SK-N-SH (cell line): ENCODE data around the gene SAMD4A. TPM values are rescaled to one million over a fixed set of nuclear protein-coding genes. Genes with fewer than 3 reads are reported as not detected.

Source experiments
- CTCF ChIA-PET: fragments of 300-600, 350-600 bp; formaldehyde crosslinking; extraction: SDS; loops from one replicate; lab custom pipeline; 2021; lab: Yijun Ruan, JAX
- POLR2A ChIA-PET: fragments of 350-600 bp; sonication (Branson Sonifier 250); formaldehyde crosslinking; extraction: SDS; loops from one replicate; lab custom pipeline; 2020; ENCODE audit warnings: antibody characterized with exemption, inconsistent platforms; lab: Yijun Ruan, JAX
- DNase-seq: peaks from one replicate; pipeline ENCODE4 v3.0.0; 2012
- H2AFZ ChIP-seq: fragments of 200-600 bp; sonication (generic); 2 replicates; pipeline ENCODE4 v1.8.1; 2016; ENCODE audit warnings: antibody characterized with exemption, mild to moderate bottlenecking, low read depth
- H3F3A ChIP-seq: fragments of 200-600 bp; sonication (generic); replicated peaks from 2 replicates; pipeline ENCODE3; 2016; ENCODE audit warnings: antibody characterized with exemption, mild to moderate bottlenecking; ENCODE audit not compliant: insufficient read depth
- H3K27ac ChIP-seq, 2 experiments: fragments of 200-500 bp in 1 of 2; fragments of 200-600 bp in 1 of 2; sonication (Bioruptor generic) in 1 of 2; sonication (generic), shearing (Covaris generic) in 1 of 2; 2 replicates each; pipeline versions ENCODE4 v1.5.1 to v1.6.1; 2014 to 2016; ENCODE audit warnings: low read depth in 2 of 2, inconsistent platforms in 1 of 2, low read length in 1 of 2, mild to moderate bottlenecking in 1 of 2, mixed read lengths in 1 of 2
- H3K27me3 ChIP-seq: fragments of 200-600 bp; sonication (generic), shearing (Covaris generic); 2 replicates; pipeline ENCODE4 v1.6.1; 2016; ENCODE audit warnings: mixed run types; ENCODE audit not compliant: insufficient read depth
- H3K36me3 ChIP-seq, 2 experiments: fragments of 200-500 bp in 1 of 2; fragments of 200-600 bp in 1 of 2; sonication (Bioruptor generic) in 1 of 2; sonication (generic) in 1 of 2; replicated peaks in 1 of 2; 2 replicates each; pipeline versions ENCODE3 to v1.5.1; 2014 to 2016; ENCODE audit warnings: low read length in 1 of 2, mild to moderate bottlenecking in 1 of 2; ENCODE audit not compliant: insufficient read depth in 2 of 2, control insufficient read depth in 1 of 2
- H3K4me1 ChIP-seq, 2 experiments: fragments of 200-500 bp in 1 of 2; fragments of 200-600 bp in 1 of 2; sonication (Bioruptor generic) in 1 of 2; sonication (generic), shearing (Covaris generic) in 1 of 2; 2 replicates each; pipeline versions ENCODE4 v1.5.1 to v1.6.1; 2014 to 2016; ENCODE audit warnings: low read depth in 1 of 2, low read length in 1 of 2, mixed run types in 1 of 2; ENCODE audit not compliant: insufficient read depth in 2 of 2, control insufficient read depth in 1 of 2
- H3K4me2 ChIP-seq: fragments of 200-600 bp; sonication (generic), shearing (Covaris generic); 2 replicates; pipeline ENCODE4 v1.6.1; 2017; ENCODE audit warnings: mixed run types
- H3K4me3 ChIP-seq, 2 experiments: fragments of 200-500 bp in 1 of 2; fragments of 200-600 bp in 1 of 2; sonication (Bioruptor generic) in 1 of 2; sonication (generic), shearing (Covaris generic) in 1 of 2; 2 replicates each; pipeline versions ENCODE4 v1.5.1 to v1.8.1; 2014 to 2016; ENCODE audit warnings: low read depth in 2 of 2, inconsistent platforms in 1 of 2, low read length in 1 of 2, mild to moderate bottlenecking in 1 of 2, mixed read lengths in 1 of 2, moderate library complexity in 1 of 2
- H3K79me2 ChIP-seq: fragments of 200-600 bp; sonication (generic); 2 replicates; pipeline ENCODE4 v1.8.1; 2017; ENCODE audit warnings: mild to moderate bottlenecking; ENCODE audit not compliant: insufficient read depth
- H3K9ac ChIP-seq: fragments of 200-600 bp; sonication (generic); 2 replicates; pipeline ENCODE4 v1.6.1; 2017; ENCODE audit warnings: mixed run types
- H3K9me2 ChIP-seq: fragments of 200-600 bp; sonication (generic); 2 replicates; pipeline ENCODE4 v1.6.1; 2017; ENCODE audit warnings: mixed run types
- H3K9me3 ChIP-seq: fragments of 200-600 bp; sonication (generic); 2 replicates; pipeline ENCODE4 v1.6.1; 2017; ENCODE audit warnings: mixed run types, mild to moderate bottlenecking, moderate library complexity
- H4K20me1 ChIP-seq: fragments of 200-600 bp; sonication (generic); 2 replicates; pipeline ENCODE4 v1.6.1; 2017; ENCODE audit warnings: mild to moderate bottlenecking, mixed run types; ENCODE audit not compliant: insufficient read depth
- FOSL2 ChIP-seq: IDR thresholded peaks from 2 replicates; pipeline ENCODE4 v1.4.0; 2012; ENCODE audit warnings: low read depth, mild to moderate bottlenecking, moderate library complexity, borderline replicate concordance
- FOXJ3 ChIP-seq: sonication (generic); formaldehyde crosslinking; IDR thresholded peaks from 2 replicates; pipeline ENCODE4 v1.5.1; 2020; ENCODE audit warnings: mild to moderate bottlenecking, missing genetic modification reagents
- GABPA ChIP-seq: IDR thresholded peaks from 2 replicates; pipeline ENCODE4 v1.4.0; 2012; ENCODE audit warnings: low read depth, mild to moderate bottlenecking
- NFIC ChIP-seq: IDR thresholded peaks from 2 replicates; pipeline ENCODE4 v1.4.0; 2012; ENCODE audit warnings: borderline replicate concordance
- POLR2AphosphoS5 ChIP-seq: IDR thresholded peaks from 2 replicates; pipeline ENCODE4 v1.6.1; 2012; ENCODE audit warnings: low read depth, low read length
- RAD21 ChIP-seq: IDR thresholded peaks from 2 replicates; pipeline ENCODE4 v1.6.1; 2012; ENCODE audit warnings: mild to moderate bottlenecking, low read length
- SMC3 ChIP-seq: IDR thresholded peaks from 2 replicates; pipeline ENCODE4 v1.6.1; 2012; ENCODE audit warnings: low read depth, low read length, improper control_type of control experiment
- WGBS: methylation state at CpG from one replicate; pipeline ENCODE4 v1.1.6; 2017; ENCODE audit warnings: low lambda C conversion rate; 5-methylcytosine and 5-hydroxymethylcytosine counted together
- polyA plus RNA-seq, 3 experiments: library from polyadenylated mRNA; depleted of rRNA; stranded (reverse); fragments of >200 nt; gene quantifications; 2 replicates each; pipeline ENCODE4 v1.2.3, GENCODE V29; 2012
- TF ChIP-seq, protein P1 (sequence below): IDR thresholded peaks from 2 replicates; pipeline ENCODE4; 2012
- TF ChIP-seq, protein P2 (sequence below): IDR thresholded peaks from 2 replicates; pipeline ENCODE4 v1.4.0; 2012; ENCODE audit warnings: low read depth, borderline replicate concordance
- TF ChIP-seq, protein P3 (sequence below): IDR thresholded peaks from 2 replicates; pipeline ENCODE4 v1.4.0; 2012; ENCODE audit warnings: low read depth

SAMD4A gene
- polyA plus RNA-seq, 1 of the 3 experiments (the other 2 are of a cell fraction) = 5.0 TPM

DNA sequence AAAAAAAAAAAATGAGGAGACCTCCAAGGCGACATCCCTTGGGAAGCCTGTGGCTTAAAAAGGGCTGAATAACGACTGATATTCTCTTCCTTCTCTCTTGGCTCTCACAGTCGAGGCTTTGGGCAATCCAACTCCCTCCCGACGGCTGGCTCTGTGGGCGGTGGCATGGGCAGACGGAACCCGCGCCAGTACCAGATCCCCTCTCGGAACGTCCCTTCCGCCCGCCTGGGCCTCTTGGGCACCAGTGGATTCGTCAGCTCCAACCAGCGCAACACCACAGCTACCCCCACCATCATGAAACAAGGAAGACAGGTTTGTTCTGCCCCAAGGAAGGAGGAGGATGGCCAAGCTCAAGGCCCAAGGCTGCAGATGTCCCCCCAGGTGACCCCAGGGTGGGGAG lies 207.9 kb downstream of the SAMD4A start:
- Histone ChIP-seq H3K4me2 (no peak overlapping the region), H4K20me1 (no peaks in the 10 kb centered on the region; the same call in 1 of the 2 replicates), H3K27me3 (no peaks in the 10 kb centered on the region), H3K4me3 (no peak overlapping the region), H3K9me2 (no peaks in the 10 kb centered on the region), H3F3A (peaks cover 48% of the 10 kb centered on the region), H3K4me1 (peaks cover 17 to 50% of the 10 kb centered on the region in 2 experiments), H3K9me3 (no peaks in the 10 kb centered on the region), H3K79me2 (peaks cover 11% of the 10 kb centered on the region; the same call in 1 of the 2 replicates), H3K36me3 (peaks cover 21 to 27% of the 10 kb centered on the region in 2 experiments), H2AFZ (no peak overlapping the region), H3K27ac (peak overlapping the region in 1 of 2 experiments; percentile 77; a peak in 1 of 4 replicates), H3K9ac (no peak overlapping the region)
- ChIA-PET CTCF (interaction anchor here (0.7 to 6.2 kb wide), 20 partner anchors 11 to 291 kb away, joined by 3 to 171 read pairs (median 10); partner anchors contain the start of gene SAMD4A), POLR2A (no interaction called here)
- WGBS = 95% methylated on average over 15 of the region's 15 CpGs
- TF ChIP-seq, protein P1, sequence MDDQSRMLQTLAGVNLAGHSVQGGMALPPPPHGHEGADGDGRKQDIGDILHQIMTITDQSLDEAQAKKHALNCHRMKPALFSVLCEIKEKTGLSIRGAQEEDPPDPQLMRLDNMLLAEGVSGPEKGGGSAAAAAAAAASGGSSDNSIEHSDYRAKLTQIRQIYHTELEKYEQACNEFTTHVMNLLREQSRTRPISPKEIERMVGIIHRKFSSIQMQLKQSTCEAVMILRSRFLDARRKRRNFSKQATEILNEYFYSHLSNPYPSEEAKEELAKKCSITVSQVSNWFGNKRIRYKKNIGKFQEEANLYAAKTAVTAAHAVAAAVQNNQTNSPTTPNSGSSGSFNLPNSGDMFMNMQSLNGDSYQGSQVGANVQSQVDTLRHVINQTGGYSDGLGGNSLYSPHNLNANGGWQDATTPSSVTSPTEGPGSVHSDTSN = no peak
- no peak for TF ChIP-seq RAD21
- TF ChIP-seq FOXJ3 (CRISPR knock-in tag) = no peak
- TF ChIP-seq, protein P2, sequence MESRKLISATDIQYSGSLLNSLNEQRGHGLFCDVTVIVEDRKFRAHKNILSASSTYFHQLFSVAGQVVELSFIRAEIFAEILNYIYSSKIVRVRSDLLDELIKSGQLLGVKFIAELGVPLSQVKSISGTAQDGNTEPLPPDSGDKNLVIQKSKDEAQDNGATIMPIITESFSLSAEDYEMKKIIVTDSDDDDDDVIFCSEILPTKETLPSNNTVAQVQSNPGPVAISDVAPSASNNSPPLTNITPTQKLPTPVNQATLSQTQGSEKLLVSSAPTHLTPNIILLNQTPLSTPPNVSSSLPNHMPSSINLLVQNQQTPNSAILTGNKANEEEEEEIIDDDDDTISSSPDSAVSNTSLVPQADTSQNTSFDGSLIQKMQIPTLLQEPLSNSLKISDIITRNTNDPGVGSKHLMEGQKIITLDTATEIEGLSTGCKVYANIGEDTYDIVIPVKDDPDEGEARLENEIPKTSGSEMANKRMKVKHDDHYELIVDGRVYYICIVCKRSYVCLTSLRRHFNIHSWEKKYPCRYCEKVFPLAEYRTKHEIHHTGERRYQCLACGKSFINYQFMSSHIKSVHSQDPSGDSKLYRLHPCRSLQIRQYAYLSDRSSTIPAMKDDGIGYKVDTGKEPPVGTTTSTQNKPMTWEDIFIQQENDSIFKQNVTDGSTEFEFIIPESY = no peak
- TF ChIP-seq, protein P3, sequence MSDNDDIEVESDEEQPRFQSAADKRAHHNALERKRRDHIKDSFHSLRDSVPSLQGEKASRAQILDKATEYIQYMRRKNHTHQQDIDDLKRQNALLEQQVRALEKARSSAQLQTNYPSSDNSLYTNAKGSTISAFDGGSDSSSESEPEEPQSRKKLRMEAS = no peak
- TF ChIP-seq GABPA = no peak
- no peak for DNase-seq

DNA sequence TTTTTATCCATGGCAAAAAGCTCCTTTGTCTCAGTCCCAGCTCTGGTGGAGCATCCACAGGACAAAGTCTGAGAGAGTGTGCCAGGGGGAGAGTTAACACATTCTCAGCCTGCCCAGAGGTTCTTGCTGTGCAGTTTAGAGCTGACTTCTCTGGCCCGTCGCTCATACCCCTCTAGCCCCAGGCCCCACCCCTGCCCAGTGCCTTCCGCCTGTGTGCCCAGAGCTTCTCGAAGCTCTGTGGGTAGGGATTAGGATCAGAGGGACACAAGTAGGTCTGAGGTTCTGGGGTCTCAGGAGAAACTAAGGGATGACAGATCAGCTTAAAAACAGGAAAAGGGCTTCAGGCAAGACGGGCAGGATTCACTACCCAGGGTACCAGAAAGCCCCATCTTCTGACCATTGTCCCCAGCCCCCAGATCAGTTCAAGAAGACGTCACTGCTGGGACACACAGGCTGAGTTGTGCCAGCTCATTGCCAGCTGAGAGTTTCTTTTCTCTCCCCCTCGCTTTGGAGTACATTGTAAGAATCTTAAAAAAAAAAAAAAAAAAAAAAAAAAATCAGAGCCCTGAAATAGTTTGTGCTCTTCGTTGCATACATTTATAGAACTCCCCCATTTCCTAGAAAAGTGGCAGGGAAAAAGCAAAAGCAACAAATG lies 208.7 kb downstream of the SAMD4A start:
- H2AFZ ChIP-seq = no peak overlapping the region
- TF ChIP-seq NFIC (no peak), FOSL2 (no peak), SMC3 (no peak), POLR2AphosphoS5 (no peak), FOXJ3 (CRISPR knock-in tag) (no peak)
- TF ChIP-seq, protein P3 = no peak
- peak overlapping the region; percentile 73 for H3K4me2 ChIP-seq
- no peaks in the 10 kb centered on the region for H3K9me2 ChIP-seq
- H3K27me3 ChIP-seq = no peaks in the 10 kb centered on the region
- 79% methylated on average over 4 of the region's 8 CpGs for WGBS
- H3K9ac ChIP-seq = peak overlapping the region; percentile 40; the same call in 1 of the 2 replicates
- H3K9me3 ChIP-seq = no peaks in the 10 kb centered on the region
- H3F3A ChIP-seq = peaks cover 44% of the 10 kb centered on the region
- no peaks in the 10 kb centered on the region; the same call in 1 of the 2 replicates for H4K20me1 ChIP-seq
- peaks cover 25 to 28% of the 10 kb centered on the region in 2 experiments for H3K36me3 ChIP-seq
- POLR2A ChIA-PET = no interaction called here
- peaks cover 11% of the 10 kb centered on the region; the same call in 1 of the 2 replicates for H3K79me2 ChIP-seq
- H3K4me3 ChIP-seq = no peak overlapping the region
- no peak for DNase-seq
- CTCF ChIA-PET = interaction anchor here (0.6 to 6.2 kb wide), 6 partner anchors 10 to 292 kb away, joined by 3 to 171 read pairs (median 34); partner anchors contain the start of gene SAMD4A
- peaks cover 17 to 50% of the 10 kb centered on the region in 2 experiments for H3K4me1 ChIP-seq
- H3K27ac ChIP-seq = peak overlapping the region; percentile 24 to 77; a peak in 3 of 4 replicates
